GM21447 (cell line): Measurements from ENCODE around the gene ZNF148.

Experiments used
- ATAC-seq: cut with Tn5 transposase; IDR thresholded peaks from one replicate; pipeline ENCODE4 v1.9.1; 2021; ENCODE audit not compliant: unreplicated experiment

ZNF148 gene

DNA sequence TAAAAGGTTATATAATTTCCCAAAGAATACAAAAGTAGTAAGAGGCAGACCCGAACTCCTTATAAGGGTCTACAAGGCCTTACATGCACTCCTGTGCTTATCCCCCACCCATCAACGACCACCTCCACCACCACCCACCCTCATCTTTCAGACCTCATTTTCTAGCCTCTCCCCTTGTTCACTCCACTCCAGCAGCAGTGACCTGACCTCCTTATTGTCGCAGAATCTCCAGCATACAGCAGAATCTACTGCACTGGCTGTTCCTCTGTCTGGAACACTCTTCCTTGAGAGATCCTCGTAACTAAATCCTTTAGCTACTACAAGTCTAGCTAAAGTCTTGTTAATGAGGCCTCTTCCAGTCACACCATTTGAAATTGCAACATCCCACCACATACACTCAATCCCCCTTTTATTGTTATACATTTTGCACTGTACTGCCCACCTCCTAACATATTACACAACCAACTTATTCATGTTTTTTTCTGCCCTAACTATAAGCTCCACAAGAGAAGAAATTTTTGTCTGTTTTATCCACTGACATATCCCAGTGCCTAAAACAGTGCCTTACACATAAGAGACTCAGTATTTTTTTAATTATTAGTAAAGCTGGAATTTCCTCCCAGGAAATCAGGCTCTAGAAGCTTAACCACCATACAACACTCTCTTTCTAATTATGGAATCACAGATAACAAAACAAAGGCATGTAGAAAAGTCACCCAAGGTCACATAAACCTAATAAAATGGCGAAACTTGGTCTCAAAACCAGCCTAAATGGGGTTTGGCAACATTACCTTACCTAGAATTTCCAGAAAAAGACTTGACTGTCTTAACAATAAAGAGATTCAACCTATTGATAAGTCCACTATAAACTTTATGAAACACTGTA is 40.2 kb downstream of the ZNF148 start:
- ATAC-seq: no peak

DNA sequence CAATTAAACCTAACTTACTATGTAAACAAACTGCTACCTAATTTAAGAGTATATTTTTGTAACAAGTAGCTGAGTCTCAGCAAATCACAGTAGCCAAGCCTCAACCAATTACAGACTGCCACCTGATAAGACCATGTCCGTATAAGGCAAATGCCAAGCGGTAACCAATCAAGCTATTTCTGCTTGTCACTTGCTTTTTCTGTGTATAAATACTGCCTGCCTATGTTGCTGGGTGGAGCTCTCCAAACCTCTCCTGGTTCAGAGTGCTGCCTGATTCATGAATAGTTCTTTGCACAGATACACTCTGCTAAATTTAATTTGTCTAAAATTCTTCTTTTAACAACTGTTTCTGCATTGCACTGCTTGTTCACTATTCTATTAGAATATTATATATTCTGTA is 42.6 kb downstream of the ZNF148 start:
- no peak for ATAC-seq

DNA sequence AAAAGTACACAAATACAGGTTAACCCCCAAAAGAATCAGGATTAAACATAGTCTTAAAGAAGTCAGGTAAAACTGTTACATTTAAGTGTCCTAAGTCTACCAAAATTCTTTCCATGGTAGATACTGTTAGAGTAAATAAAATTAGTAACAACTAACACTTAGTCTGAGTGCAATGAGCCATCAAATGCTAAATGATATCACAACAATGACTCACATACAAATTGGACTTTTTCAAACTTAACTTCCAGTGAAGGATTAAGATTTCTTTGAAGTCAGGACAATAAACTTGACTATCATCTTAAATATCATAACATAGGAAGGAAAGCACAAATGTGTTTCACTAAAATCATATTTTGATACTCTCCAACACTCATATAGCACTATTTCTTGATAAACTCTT is 43.9 kb downstream of the ZNF148 start:
- no peak for ATAC-seq

- no peak for ATAC-seq
These were observed 48.2 kb downstream of the ZNF148 start for GRCh38 chr3:125326957-125327356.

GRCh38 chr3:125325746-125326145 is 49.4 kb downstream of the ZNF148 start:
- ATAC-seq: no peak

GRCh38 chr3:125324341-125324740 is 50.8 kb downstream of the ZNF148 start:
- no peak for ATAC-seq

GRCh38 chr3:125322917-125323316 is 52.2 kb downstream of the ZNF148 start:
- no peak for ATAC-seq

DNA sequence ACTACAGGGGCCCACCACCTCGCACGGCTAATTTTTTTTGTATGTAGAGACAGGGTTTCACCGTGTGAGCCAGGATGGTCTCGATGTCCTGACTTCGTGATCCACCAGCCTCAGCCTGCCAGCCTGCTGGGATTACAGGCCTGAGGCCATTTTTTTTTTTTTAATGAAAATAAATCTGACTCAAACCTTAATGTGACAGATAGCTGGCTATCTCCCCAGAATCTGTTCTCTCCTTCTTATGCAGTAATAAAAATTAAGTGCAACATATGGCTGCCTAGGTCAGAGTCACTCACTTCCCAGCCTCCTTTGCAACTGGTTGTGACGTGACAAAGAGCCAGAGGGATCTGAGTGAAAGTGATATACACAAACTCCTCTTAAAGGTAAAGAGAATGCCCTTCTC is 53.0 kb downstream of the ZNF148 start:
- ATAC-seq: no peak

- no peak for ATAC-seq
These were observed 55.4 kb downstream of the ZNF148 start for GRCh38 chr3:125319765-125320164.

DNA sequence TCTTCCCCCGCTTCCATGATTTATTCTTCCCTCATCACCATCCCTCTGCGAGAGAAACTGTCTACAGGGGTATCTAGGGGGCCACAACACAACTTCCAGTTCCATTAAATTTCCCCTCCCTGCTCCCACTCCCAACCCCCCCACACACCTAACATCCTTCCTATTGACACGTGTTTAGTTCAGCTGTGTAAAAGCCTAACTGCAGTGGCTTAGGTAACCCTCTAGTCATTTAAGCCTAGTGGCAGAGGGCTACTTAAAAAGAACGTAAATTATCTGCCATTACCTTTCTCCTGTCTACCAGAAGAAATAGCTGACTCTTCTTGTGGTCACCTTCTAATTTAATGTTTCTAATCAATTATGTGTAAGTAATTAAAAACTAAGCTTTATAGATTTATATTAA is 56.3 kb downstream of the ZNF148 start:
- ATAC-seq: no peak

DNA sequence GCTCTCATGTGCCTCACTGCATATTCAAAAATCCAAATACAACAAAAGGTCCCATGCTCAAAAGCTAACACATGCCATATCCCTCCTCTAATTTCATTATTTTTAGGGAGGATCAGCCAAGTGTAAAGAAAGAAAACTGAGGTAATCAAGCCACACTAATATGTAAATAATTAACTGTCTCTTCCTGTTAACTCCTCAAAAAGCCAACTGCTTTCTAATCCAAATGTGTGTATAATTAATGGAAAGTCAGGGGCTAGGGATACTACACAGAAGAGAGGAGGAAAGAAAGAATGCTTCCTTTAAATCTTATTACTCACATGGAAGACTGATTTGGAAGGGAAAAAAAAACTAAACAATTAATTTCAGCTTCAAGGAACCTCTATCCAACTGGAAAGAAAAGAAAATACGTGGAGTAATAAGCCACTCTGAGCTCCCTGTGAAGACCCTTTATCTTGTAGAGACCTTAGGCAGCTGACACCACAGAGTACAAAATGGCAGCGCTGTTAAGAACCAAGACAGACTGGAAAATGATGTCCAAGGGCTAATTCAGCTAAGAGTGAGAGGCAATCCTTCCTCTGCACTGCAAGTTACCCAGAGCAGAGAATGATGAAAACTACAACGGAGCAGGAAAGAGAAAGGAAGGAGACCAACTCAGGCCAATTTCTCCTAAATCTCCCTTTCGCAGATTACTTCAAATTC is 56.8 kb downstream of the ZNF148 start:
- no peak for ATAC-seq

GRCh38 chr3:125317761-125318160 is 57.4 kb downstream of the ZNF148 start:
- ATAC-seq: no peak

DNA sequence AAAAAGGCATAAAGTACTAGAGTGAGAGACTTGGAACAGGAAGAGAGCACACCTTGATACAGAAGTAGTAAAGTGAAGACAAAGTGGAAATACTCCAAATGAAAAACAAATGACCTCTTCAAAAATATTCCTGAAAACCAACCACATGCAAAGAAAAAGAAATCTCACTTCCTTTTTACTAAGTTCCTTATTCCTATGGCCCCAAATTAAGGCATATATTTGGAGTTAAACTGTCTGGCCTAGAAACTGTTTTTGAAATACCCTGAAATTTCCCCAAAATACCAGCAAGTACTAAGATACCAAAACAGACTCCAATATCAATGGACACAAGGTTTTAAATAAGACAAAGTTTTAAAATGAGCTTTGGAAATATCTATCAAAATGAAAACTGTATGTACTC is 58.2 kb downstream of the ZNF148 start:
- ATAC-seq: no peak

GRCh38 chr3:125316246-125316645 is 58.9 kb downstream of the ZNF148 start:
- ATAC-seq: no peak

DNA sequence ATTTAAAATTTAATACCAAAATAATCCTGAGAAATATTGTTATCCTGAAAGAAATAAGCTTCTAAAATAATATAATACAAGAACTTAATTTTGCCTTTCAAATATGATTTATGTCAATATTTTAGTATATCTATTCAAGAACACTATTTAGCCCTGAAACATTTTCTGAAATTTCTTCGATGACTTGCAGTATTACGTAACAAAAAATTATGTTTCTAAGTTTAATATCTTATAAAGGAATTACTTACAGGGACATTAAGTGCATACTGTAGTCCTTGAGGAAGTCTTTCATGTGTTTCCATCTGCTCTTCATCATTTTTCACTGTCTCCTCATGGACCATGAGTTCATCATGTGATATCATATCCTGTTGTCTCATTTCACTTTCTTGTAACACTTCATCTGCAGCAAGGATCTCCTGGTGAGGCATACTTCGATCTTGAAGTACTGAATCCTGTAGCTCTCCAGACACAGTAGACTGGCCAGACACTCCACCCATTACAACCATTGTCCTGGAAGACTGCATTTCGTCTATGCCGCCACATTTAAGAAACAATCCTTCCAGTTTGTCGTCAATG is 62.0 kb downstream of the ZNF148 start:
- no peak for ATAC-seq

DNA sequence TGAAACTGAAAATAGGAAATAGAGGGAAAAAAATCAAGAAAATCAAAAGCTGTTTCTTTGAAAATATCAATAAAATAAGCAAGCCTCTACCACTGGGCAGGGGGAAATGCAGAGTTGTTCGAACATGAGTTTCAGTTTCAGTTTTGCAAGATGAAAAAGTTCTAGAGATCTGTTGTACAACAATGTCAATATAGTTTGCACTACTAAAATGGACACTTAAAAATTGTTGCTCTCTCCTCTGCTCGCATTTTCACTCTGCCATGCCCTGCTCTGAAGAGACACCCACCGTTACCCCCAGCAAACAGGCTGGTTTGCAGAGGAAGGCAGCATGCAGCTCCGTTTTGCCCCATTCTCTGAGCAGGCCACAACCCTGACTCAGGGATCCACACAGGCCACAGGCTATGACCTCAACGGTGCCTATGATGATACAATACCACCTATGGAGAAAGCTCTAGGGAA is 64.5 kb downstream of the ZNF148 start:
- no peak for ATAC-seq

GRCh38 chr3:125309476-125309875 is 65.6 kb downstream of the ZNF148 start:
- no peak for ATAC-seq

- ATAC-seq: no peak
These were observed 68.5 kb downstream of the ZNF148 start for GRCh38 chr3:125306620-125307019.

DNA sequence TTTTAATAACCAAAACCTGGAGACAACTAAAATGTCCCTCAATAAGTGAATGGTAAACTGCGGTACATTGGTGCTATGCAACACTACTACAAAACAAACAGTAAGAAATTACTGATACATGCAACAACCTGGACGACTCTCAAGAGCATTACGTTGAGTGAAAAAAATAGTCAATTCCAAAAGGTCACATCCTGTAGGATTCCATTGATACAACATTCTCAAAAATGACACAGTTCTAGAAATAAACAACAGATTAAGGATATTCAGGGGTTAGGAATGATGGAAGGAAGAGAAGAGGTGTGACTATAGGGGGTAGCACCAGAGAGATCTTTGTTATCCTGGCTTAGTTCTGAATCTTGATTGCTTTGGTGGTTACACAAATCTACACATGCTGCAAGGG is 72.2 kb downstream of the ZNF148 start:
- no peak for ATAC-seq

- no peak for ATAC-seq
These were observed 74.7 kb downstream of the ZNF148 start for GRCh38 chr3:125300416-125300815.

DNA sequence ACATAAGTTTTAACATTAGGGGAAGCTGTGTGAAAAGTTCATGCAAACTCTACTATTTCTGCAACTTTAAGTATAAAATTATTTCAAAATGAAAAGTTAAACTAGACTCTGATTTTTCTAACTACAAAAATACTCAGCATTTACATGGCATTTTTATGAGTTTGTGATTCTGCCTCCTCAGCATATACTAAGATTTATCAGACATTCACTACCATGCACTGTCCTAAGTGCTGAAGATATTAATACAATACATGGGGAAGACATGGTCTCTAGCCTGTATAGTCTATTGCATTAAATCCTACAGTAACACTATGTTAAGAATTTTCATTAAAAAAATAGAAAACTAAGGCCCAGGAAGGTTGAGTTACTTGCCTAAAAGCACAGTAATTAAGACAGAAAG is 80.7 kb downstream of the ZNF148 start:
- no peak for ATAC-seq

- ATAC-seq: no peak
These were observed 83.1 kb downstream of the ZNF148 start for GRCh38 chr3:125292015-125292414.
